ENCODE results near the gene IL27RA.
A peak's percentile ranks its signal among the peaks of the same experiment; 100 is the strongest.

The IL27RA gene

GRCh38 chr19:14000691-14001375 lies 30.7 kb upstream of the IL27RA start:
- TF ChIP-seq, protein P1, sequence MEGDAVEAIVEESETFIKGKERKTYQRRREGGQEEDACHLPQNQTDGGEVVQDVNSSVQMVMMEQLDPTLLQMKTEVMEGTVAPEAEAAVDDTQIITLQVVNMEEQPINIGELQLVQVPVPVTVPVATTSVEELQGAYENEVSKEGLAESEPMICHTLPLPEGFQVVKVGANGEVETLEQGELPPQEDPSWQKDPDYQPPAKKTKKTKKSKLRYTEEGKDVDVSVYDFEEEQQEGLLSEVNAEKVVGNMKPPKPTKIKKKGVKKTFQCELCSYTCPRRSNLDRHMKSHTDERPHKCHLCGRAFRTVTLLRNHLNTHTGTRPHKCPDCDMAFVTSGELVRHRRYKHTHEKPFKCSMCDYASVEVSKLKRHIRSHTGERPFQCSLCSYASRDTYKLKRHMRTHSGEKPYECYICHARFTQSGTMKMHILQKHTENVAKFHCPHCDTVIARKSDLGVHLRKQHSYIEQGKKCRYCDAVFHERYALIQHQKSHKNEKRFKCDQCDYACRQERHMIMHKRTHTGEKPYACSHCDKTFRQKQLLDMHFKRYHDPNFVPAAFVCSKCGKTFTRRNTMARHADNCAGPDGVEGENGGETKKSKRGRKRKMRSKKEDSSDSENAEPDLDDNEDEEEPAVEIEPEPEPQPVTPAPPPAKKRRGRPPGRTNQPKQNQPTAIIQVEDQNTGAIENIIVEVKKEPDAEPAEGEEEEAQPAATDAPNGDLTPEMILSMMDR (IDR thresholded peaks at IDR 0.05; ENCODE audit: extremely low read depth, missing control alignments), result no peak
- DNase-seq (ENCODE audit: low spot score), result peak; percentile 2

DNA sequence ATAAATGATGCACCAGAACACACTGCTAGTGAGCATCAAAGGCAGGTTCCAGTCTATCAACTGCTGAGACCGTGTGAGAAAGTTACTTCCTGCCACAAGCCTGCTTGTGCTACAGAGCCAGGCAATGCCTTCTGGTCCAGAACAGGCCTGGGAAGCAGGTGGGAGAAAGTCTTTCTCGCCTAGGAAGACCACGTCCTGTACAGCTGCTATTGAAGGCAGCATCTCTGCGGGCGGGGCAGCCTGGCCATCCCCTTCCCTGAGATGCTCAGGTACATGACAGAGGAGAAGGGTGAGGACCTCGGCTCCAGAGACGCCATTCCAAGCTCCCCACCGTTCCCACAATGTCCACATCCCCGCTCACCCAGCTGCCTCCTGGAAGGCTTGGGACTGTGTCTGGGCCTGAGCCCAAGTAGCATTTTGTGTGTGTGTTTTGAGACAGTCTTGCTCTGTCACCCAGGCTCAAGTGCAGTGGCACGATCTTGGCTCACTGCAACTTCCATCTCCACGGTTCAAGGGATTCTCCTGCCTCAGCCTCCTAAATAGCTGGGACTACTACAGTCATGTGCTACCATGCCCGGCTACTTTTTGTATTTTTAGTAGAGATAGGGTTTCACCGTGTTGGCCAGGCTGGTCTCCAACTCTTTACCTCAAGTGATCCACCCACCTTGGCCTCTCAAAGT lies 28.9 kb upstream of the IL27RA start:
- TF ChIP-seq, protein P1 (IDR thresholded peaks at IDR 0.05; ENCODE audit: extremely low read depth, missing control alignments), result no peak
- peak; percentile 35 for DNase-seq (ENCODE audit: low spot score)

DNA sequence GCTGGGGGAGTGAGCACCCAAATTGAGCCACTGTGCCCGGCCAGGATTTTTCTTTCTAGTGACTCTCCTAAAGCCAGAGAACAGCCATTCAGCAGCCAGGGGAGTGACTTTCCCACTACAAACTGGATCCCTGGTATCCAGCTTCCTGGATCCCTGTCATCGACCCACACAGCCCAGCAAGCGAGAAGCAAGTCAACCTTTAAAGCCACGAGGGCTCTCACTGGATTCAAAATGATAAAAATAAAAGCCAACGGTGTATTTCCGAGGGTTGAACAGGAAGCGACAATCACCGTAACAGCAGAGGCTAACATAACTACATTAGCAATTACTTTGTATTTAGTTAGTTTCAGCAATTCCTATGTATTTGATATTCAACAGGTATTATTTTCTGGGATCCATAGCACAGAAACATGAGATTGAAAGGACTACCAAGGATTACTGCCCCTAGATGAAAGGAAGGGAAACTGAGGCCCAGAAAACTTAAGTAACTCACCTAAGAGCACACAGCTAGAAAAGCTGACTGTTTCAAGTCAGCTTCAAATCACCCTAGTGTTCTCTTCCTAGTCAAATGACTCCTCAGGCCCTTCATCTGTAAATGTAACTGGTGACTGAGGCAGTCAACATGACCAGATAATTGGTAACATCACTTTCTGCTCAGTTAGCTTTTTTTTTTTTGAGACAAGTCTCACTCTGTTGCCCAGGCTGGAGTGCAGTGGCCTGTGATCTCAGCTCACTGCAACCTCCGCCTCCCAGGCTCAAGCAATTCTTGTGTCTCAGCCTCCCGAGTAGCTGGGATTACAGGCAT lies 28.1 kb upstream of the IL27RA start:
- DNase-seq (ENCODE audit: low spot score), result peak; percentile 30
- TF ChIP-seq, protein P1 (IDR thresholded peaks at IDR 0.05; ENCODE audit: extremely low read depth, missing control alignments), result no peak

GRCh38 chr19:14004619-14005348 lies 26.8 kb upstream of the IL27RA start:
- DNase-seq (ENCODE audit: low spot score), result peak; percentile 24
- TF ChIP-seq, protein P1 (IDR thresholded peaks at IDR 0.05; ENCODE audit: extremely low read depth, missing control alignments), result no peak

DNA sequence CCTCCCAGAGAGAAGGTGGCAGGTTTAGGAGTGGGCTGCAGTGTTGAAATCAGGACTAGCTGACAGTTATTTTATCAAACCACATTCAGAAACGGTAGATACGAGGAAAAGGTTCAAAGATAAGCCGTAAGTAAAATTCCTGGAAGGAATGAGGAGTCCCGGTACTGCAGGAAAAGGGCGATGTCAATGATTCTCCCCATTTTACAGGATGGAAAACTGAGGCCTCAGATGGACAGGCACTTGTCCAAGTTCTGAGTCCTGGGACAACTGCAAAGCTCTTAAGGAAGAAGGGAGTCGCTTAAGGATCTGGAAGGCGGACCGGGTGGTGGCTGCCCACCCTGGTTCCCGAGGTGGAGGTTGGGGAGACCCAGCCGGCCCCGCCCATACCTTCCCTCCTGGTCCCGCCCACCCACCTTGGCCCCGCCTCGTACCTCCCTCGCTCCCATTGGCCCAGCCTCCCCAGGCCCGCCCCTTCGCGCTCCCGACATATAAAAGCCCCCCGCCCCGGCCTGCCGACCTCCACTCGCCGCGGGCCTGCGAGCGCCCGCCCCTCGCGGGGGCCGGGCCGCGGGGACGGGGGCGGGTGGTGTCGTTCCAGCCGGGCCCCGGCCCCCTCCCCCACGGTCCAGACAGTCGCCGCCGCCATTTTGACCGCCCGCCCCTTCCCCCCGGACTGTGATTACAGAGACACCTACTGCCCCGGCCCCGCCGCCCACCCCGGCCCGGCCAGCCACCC lies 26.0 kb upstream of the IL27RA start:
- TF ChIP-seq, protein P1 (IDR thresholded peaks at IDR 0.05; ENCODE audit: extremely low read depth, missing control alignments), result no peak
- DNase-seq (ENCODE audit: low spot score), result peak; percentile 89

DNA sequence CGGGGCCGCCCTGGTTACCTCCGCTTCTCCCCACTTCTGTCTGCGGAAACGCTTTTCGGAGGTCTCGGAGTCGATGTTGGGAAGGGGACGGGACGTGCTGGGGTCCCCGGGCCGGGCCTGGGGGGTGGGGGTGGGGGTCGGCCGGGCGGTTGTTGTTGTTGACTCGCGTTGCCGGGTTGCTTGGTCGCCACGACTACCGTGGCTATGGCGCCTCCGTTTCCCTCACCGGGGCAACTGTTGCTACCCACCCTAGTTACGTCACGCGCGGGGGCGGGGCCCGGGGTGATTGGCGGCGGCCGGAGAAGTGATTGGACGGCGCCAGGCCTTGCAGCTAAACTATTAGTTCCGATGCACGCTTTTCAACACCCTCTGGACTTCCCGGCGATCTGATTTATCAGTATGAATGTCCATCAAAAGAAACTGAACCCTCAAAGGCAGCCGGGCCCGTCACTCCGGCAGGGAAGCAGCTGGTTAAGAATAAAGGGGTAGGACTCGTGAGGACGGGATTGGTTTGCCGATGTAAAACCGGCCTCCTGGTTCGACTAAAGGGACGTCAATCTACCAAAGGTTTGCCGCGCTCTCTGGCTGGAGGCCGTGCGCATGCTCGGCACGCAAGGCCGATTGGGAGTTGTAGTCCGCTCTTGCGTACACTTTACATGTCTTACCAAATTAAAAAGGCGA lies 25.3 kb upstream of the IL27RA start, which contains the start of gene RFX1:
Gene RFX1, minus strand, starts transcription at position 236 of the 681 bp plus-strand sequence. CDS start 12,477 bp downstream, outside the sequence.
- TF ChIP-seq, protein P1 (IDR thresholded peaks at IDR 0.05; ENCODE audit: extremely low read depth, missing control alignments), result no peak
- DNase-seq (ENCODE audit: low spot score), result peak; percentile 93

Data from GM20000 (cell line).